IMR-90 (cell line): ENCODE results near the gene CADM3. TPM values are rescaled to one million over a fixed set of nuclear protein-coding genes. Genes with fewer than 3 reads are reported as not detected.

ENCODE experiments used
- ATAC-seq: fragments of 200-7000 bp; cut with Tn5 transposase; 2 replicates; pipeline ENCODE4 v1.9.1; 2020; ENCODE audit warnings: low read depth, mild to moderate bottlenecking, moderate library complexity
- BruUV-seq: library from RNA; stranded (reverse); fragments of 400-500 nt; replicated peaks from 2 replicates; lab custom pipeline; 2021; lab: Mats Ljungman, UMichigan
- CTCF ChIA-PET: fragments of 300-600 bp; formaldehyde crosslinking; extraction: SDS; loops from one replicate; lab custom pipeline; 2021; ENCODE audit warnings: antibody characterized with exemption; lab: Yijun Ruan, JAX
- POLR2A ChIA-PET: fragments of 300-600 bp; sonication (Branson Sonifier 250); formaldehyde crosslinking; loops from one replicate; lab custom pipeline; 2022; ENCODE audit warnings: antibody characterized with exemption; ENCODE audit not compliant: unreplicated experiment; lab: Charles Lee
- DNase-seq: peaks from one replicate; pipeline ENCODE4 v3.0.0; 2013
- H2AFZ ChIP-seq: replicated peaks from 2 replicates; pipeline ENCODE3; 2013; ENCODE audit warnings: low read length, mild to moderate bottlenecking; ENCODE audit not compliant: poor library complexity
- H2AK5ac ChIP-seq: 2 replicates; pipeline ENCODE4 v1.6.1; 2013; ENCODE audit warnings: low read depth, low read length, inconsistent platforms
- H2AK9ac ChIP-seq: replicated peaks from 2 replicates; pipeline ENCODE3; 2013; ENCODE audit warnings: mild to moderate bottlenecking, low read depth, low read length, moderate library complexity; ENCODE audit not compliant: poor library complexity
- H2BK120ac ChIP-seq: 2 replicates; pipeline ENCODE4 v1.6.1; 2013; ENCODE audit warnings: low read depth, low read length, inconsistent platforms
- H2BK15ac ChIP-seq: 3 replicates; pipeline ENCODE4 v1.6.1; 2013; ENCODE audit warnings: low read depth, low read length, inconsistent platforms
- H2BK20ac ChIP-seq: 2 replicates; pipeline ENCODE4 v1.6.1; 2013; ENCODE audit warnings: low read depth, mild to moderate bottlenecking, inconsistent platforms, low read length, moderate library complexity
- H2BK5ac ChIP-seq: 2 replicates; pipeline ENCODE4 v1.6.1; 2013; ENCODE audit warnings: mild to moderate bottlenecking, low read depth, low read length, inconsistent platforms; ENCODE audit not compliant: poor library complexity, severe bottlenecking
- H3K14ac ChIP-seq: replicated peaks from 2 replicates; pipeline ENCODE4 v1.6.1; 2013; ENCODE audit warnings: low read depth, low read length, inconsistent platforms
- H3K18ac ChIP-seq: 2 replicates; pipeline ENCODE4 v1.6.1; 2013; ENCODE audit warnings: low read depth, low read length, control low read depth
- H3K23ac ChIP-seq: 2 replicates; pipeline ENCODE4 v1.6.1; 2013; ENCODE audit warnings: low read depth, low read length, inconsistent platforms
- H3K27ac ChIP-seq: 2 replicates; pipeline ENCODE4 v1.5.1; 2013; ENCODE audit warnings: mild to moderate bottlenecking, control low read depth, low read length; ENCODE audit not compliant: insufficient read depth
- H3K27me3 ChIP-seq: 2 replicates; pipeline ENCODE4 v1.6.1; 2013; ENCODE audit warnings: low read length; ENCODE audit not compliant: control insufficient read depth, insufficient read depth
- H3K36me3 ChIP-seq: 2 replicates; pipeline ENCODE4 v1.6.1; 2013; ENCODE audit warnings: low read length, mixed read lengths; ENCODE audit not compliant: control insufficient read depth, insufficient read depth
- H3K4ac ChIP-seq: 2 replicates; pipeline ENCODE4 v1.6.1; 2013; ENCODE audit warnings: low read depth, low read length, inconsistent platforms
- H3K4me1 ChIP-seq: 2 replicates; pipeline ENCODE4 v1.6.1; 2013; ENCODE audit warnings: low read length, mixed read lengths; ENCODE audit not compliant: control insufficient read depth, insufficient read depth
- H3K4me2 ChIP-seq: 2 replicates; pipeline ENCODE4 v1.6.1; 2013; ENCODE audit warnings: low read depth, mild to moderate bottlenecking, control low read depth, low read length, moderate library complexity
- H3K4me3 ChIP-seq: 2 replicates; pipeline ENCODE4 v1.5.1; 2013; ENCODE audit warnings: low read depth, mild to moderate bottlenecking, control low read depth, low read length, moderate library complexity; ENCODE audit not compliant: insufficient read depth
- H3K56ac ChIP-seq: 2 replicates; pipeline ENCODE4 v1.6.1; 2013; ENCODE audit warnings: low read length, inconsistent platforms; ENCODE audit not compliant: insufficient read depth; ENCODE audit errors: extremely low read depth
- H3K79me1 ChIP-seq, 2 experiments: 2 replicates each; pipeline ENCODE4 v1.6.1; 2013; ENCODE audit warnings: low read length in 2 of 2, inconsistent platforms in 1 of 2, low read depth in 1 of 2
- H3K9ac ChIP-seq: 2 replicates; pipeline ENCODE4 v1.6.1; 2013; ENCODE audit warnings: low read depth, low read length, control low read depth
- H3K9me1 ChIP-seq: 2 replicates; pipeline ENCODE4 v1.6.1; 2013; ENCODE audit warnings: low read length, inconsistent platforms; ENCODE audit not compliant: insufficient read depth
- H3K9me3 ChIP-seq: 2 replicates; pipeline ENCODE4 v1.6.1; 2013; ENCODE audit warnings: low read length; ENCODE audit not compliant: control insufficient read depth, insufficient read depth
- H4K20me1 ChIP-seq: 2 replicates; pipeline ENCODE4 v1.6.1; 2013; ENCODE audit warnings: low read length, inconsistent platforms; ENCODE audit not compliant: insufficient read depth
- H4K5ac ChIP-seq: 2 replicates; pipeline ENCODE4 v1.6.1; 2013; ENCODE audit warnings: mild to moderate bottlenecking, low read depth, low read length, control low read depth
- H4K8ac ChIP-seq, 2 experiments: 2 replicates each; pipeline ENCODE4 v1.6.1; 2013; ENCODE audit warnings: low read depth in 2 of 2, low read length in 2 of 2, control low read depth in 1 of 2, inconsistent platforms in 1 of 2
- H4K91ac ChIP-seq: 2 replicates; pipeline ENCODE4 v1.6.1; 2013; ENCODE audit warnings: low read depth, low read length, inconsistent platforms; ENCODE audit not compliant: insufficient read depth
- BHLHE40 ChIP-seq: fragments of 150-350 bp; IDR thresholded peaks from 2 replicates; pipeline ENCODE4 v1.6.1; 2016; ENCODE audit warnings: mild to moderate bottlenecking, low read depth, low read length
- CEBPB ChIP-seq: IDR thresholded peaks from 2 replicates; pipeline ENCODE4 v1.6.1; 2012; ENCODE audit warnings: low read depth, low read length, improper control_type of control experiment
- ELK1 ChIP-seq: fragments of 150-350 bp; IDR thresholded peaks from 2 replicates; pipeline ENCODE4 v1.6.1; 2016; ENCODE audit warnings: low read depth, mild to moderate bottlenecking, low read length, moderate library complexity, borderline replicate concordance
- MAFK ChIP-seq: IDR thresholded peaks from 2 replicates; pipeline ENCODE4 v1.6.1; 2012; ENCODE audit warnings: low read depth, low read length, improper control_type of control experiment
- MXI1 ChIP-seq: IDR thresholded peaks from 2 replicates; pipeline ENCODE4 v1.6.1; 2012; ENCODE audit warnings: low read depth, mild to moderate bottlenecking, low read length, moderate library complexity, borderline replicate concordance
- NFE2L2 ChIP-seq: fragments of 150-350 bp; IDR thresholded peaks from 2 replicates; pipeline ENCODE4 v1.6.1; 2016; ENCODE audit warnings: low read depth, mild to moderate bottlenecking, low read length
- POLR2A ChIP-seq: IDR thresholded peaks from 2 replicates; pipeline ENCODE4 v1.6.1; 2012; ENCODE audit warnings: mild to moderate bottlenecking, low read depth, low read length
- RAD21 ChIP-seq: IDR thresholded peaks from 2 replicates; pipeline ENCODE4 v1.6.1; 2012; ENCODE audit warnings: low read length, improper control_type of control experiment
- RCOR1 ChIP-seq: IDR thresholded peaks from 2 replicates; pipeline ENCODE4 v1.6.1; 2012; ENCODE audit warnings: mild to moderate bottlenecking, low read length, improper control_type of control experiment; ENCODE audit not compliant: insufficient replicate concordance
- RFX5 ChIP-seq: IDR thresholded peaks from 2 replicates; pipeline ENCODE4 v1.8.0; 2012; ENCODE audit warnings: low read depth, mild to moderate bottlenecking, low read length, moderate library complexity
- WGBS, 2 experiments: methylation state at CpG; one replicate each; pipeline versions ENCODE4 v1.1.5 to v1.1.7; 2013; ENCODE audit warnings: missing lambda C conversion rate in 2 of 2; ENCODE audit not compliant: insufficient read length in 1 of 2; ENCODE audit errors: extremely low coverage in 2 of 2; 5-methylcytosine and 5-hydroxymethylcytosine counted together
- dilution Hi-C: fragments of 300-500 bp; cut with HindIII; formaldehyde crosslinking; loops from one replicate; pipeline ENCODE4 v1.14.3; 2018; ENCODE audit warnings: low sequenced_read_pairs; ENCODE audit not compliant: unreplicated experiment
- in situ Hi-C: fragments of 300-500 bp; cut with MboI; formaldehyde crosslinking; loops from 3 replicates; pipeline ENCODE4 v1.14.3; 2019; ENCODE audit warnings: low sequenced_read_pairs, inconsistent platforms, mixed read lengths
- intact Hi-C: fragments of 100-400 bp; cut with micrococcal nuclease; formaldehyde crosslinking; loops from 2 replicates; pipeline ENCODE4 v1.10.0; 2022
- polyA plus RNA-seq, 3 experiments: library from polyadenylated mRNA; depleted of rRNA; stranded (reverse); fragments of >200 nt; gene quantifications; 2 replicates each; pipeline ENCODE4 v1.2.3, GENCODE V29; 2012; ENCODE audit warnings: low replicate concordance in 1 of 3
- total RNA-seq: library from RNA; depleted of rRNA; stranded (reverse); fragments of >200 nt; gene quantifications from 2 replicates; pipeline ENCODE4 v1.2.3, GENCODE V29; 2012
- TF ChIP-seq, protein P1 (sequence below): fragments of 150-350 bp; IDR thresholded peaks from 2 replicates; pipeline ENCODE4 v1.6.1; 2017; ENCODE audit warnings: mild to moderate bottlenecking, antibody characterized with exemption, low read length, low read depth

The CADM3 gene
- total and polyA plus RNA-seq, 2 of the 4 experiments (the other 2 are of a cell fraction) = not detected

- WGBS, 2 experiments = no CpG with 5 or more reads among the region's 8 CpGs
- peaks cover 4% of the 10 kb centered on the region for H3K27me3 ChIP-seq
- ChIA-PET CTCF (no interaction called here), POLR2A (no interaction called here)
- H3K79me1 ChIP-seq = no peaks in the 10 kb centered on the region
- intact Hi-C loops (no loop called here), dilution Hi-C loops (no loop called here), in situ Hi-C loops (loop anchor here (25.0 kb wide), 1 partner anchor 680 kb away; no protein-coding TSS in a partner anchor)
- no peak overlapping the region for H2AFZ ChIP-seq
- H3K36me3 ChIP-seq = no peaks in the 10 kb centered on the region
- H2BK20ac ChIP-seq = no peak overlapping the region
- H3K14ac ChIP-seq = no peak overlapping the region
- H3K4me3 ChIP-seq = no peak overlapping the region
- no peak overlapping the region for H3K27ac ChIP-seq
- H3K4me2 ChIP-seq = no peak overlapping the region
- no peak overlapping the region for H2BK120ac ChIP-seq
- H3K4ac ChIP-seq = no peak overlapping the region
- no peak overlapping the region for H2BK15ac ChIP-seq
- no peak overlapping the region for H4K8ac ChIP-seq
- no peak overlapping the region for H3K18ac ChIP-seq
- H4K91ac ChIP-seq = no peak overlapping the region
- H3K56ac ChIP-seq = no peak overlapping the region
- H3K9me3 ChIP-seq = no peaks in the 10 kb centered on the region
- BruUV-seq = no TSS peak
- H3K9me1 ChIP-seq = no peaks in the 10 kb centered on the region
- no peak overlapping the region for H2BK5ac ChIP-seq
- no peak overlapping the region for H4K5ac ChIP-seq
- H3K23ac ChIP-seq = no peak overlapping the region
- no peak for ATAC-seq
- no peak overlapping the region for H2AK5ac ChIP-seq
- no peak overlapping the region for H2AK9ac ChIP-seq
- no peaks in the 10 kb centered on the region for H4K20me1 ChIP-seq
- no peak overlapping the region for H3K9ac ChIP-seq
- H3K4me1 ChIP-seq = no peaks in the 10 kb centered on the region
- no peak for DNase-seq
- TF ChIP-seq NFE2L2 = no peak
- no peak for TF ChIP-seq ELK1
- TF ChIP-seq, protein P1, sequence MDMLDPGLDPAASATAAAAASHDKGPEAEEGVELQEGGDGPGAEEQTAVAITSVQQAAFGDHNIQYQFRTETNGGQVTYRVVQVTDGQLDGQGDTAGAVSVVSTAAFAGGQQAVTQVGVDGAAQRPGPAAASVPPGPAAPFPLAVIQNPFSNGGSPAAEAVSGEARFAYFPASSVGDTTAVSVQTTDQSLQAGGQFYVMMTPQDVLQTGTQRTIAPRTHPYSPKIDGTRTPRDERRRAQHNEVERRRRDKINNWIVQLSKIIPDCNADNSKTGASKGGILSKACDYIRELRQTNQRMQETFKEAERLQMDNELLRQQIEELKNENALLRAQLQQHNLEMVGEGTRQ = no peak
- no peak for TF ChIP-seq CEBPB
- no peak for TF ChIP-seq RCOR1
- no peak for TF ChIP-seq MAFK
- TF ChIP-seq RAD21 = no peak
- TF ChIP-seq BHLHE40 = no peak
- no peak for TF ChIP-seq RFX5
- TF ChIP-seq MXI1 = no peak
- no peak for TF ChIP-seq POLR2A
Observed at GRCh38 chr1:159207774-159208173, 36.4 kb downstream of the CADM3 start.
